Esophagus muscularis mucosa (tissue), 4 donors: ENCODE results near the gene KRT74. TPM values are rescaled to one million over a fixed set of nuclear protein-coding genes. Genes with fewer than 3 reads are reported as not detected.
A peak's percentile ranks its signal among the peaks of the same experiment; 100 is the strongest.

Experiments
- DNase-seq: peaks from one replicate; pipeline ENCODE4 v3.0.0-alpha.2; 2017; ENCODE audit errors: extremely low spot score
- H3K27ac ChIP-seq, 4 donors: fragments of 200-600 bp; sonication (generic); replicated peaks in 1 of 4; 1 replicate in 3 of 4; 2 replicates in 1 of 4; pipeline ENCODE4 v1.5.1; 2016 to 2019; ENCODE audit warnings: mild to moderate bottlenecking in 1 of 4
- H3K27me3 ChIP-seq, 4 donors: fragments of 200-600 bp; sonication (generic); one replicate each; pipeline versions ENCODE4 v1.5.1 to v1.6.0; 2016 to 2019
- H3K36me3 ChIP-seq, 4 donors: fragments of 200-600 bp; sonication (generic); one replicate each; pipeline ENCODE4 v1.5.1; 2016 to 2019
- H3K4me1 ChIP-seq, 4 donors: fragments of 200-600 bp; sonication (generic); one replicate each; pipeline ENCODE4 v1.5.1; 2016 to 2019
- H3K4me3 ChIP-seq, 4 donors: fragments of 200-600 bp; sonication (generic); 1 replicate in 2 of 4; 2 replicates in 2 of 4; pipeline ENCODE4 v1.5.1; 2016 to 2019; ENCODE audit warnings: mild to moderate bottlenecking in 4 of 4, moderate library complexity in 1 of 4
- H3K9me3 ChIP-seq, 4 donors: fragments of 200-600 bp; sonication (generic); 1 replicate in 3 of 4; 2 replicates in 1 of 4; pipeline ENCODE4 v1.5.1; 2016 to 2019
- EP300 ChIP-seq: sonication (generic); formaldehyde crosslinking; IDR thresholded peaks from one replicate; pipeline ENCODE4 v1.6.1; 2017; ENCODE audit warnings: antibody characterized with exemption
- POLR2A ChIP-seq: fragments of 450-650 bp; IDR thresholded peaks from one replicate; pipeline ENCODE4 v1.6.1; 2017; ENCODE audit warnings: antibody characterized with exemption, moderate library complexity, mild to moderate bottlenecking, low read depth
- POLR2AphosphoS5 ChIP-seq, 2 donors: sonication (generic); formaldehyde crosslinking; IDR thresholded peaks; one replicate each; pipeline ENCODE4 v1.6.1; 2017; ENCODE audit warnings: antibody characterized with exemption in 2 of 2
- whole genome bisulfite sequencing: methylation state at CpG from one replicate; pipeline ENCODE4 v1.1.5; 2018; 5-methylcytosine and 5-hydroxymethylcytosine counted together
- intact Hi-C: fragments of 100-400 bp; cut with DNase I; formaldehyde crosslinking; loops from one replicate; pipeline ENCODE4 v1.15.1; 2023
- total RNA-seq, 4 donors: library from RNA; depleted of rRNA; stranded (reverse); fragments of >200 nt; gene quantifications; one replicate each; pipeline versions ENCODE4 v1.1.0 to v1.2.1, GENCODE V29; 2016
- TF ChIP-seq, protein P1 (sequence below), 3 experiments: fragments of 200-600 bp in 2 of 3; fragments of 450-650 bp in 1 of 3; sonication (generic) in 2 of 3; IDR thresholded peaks; one replicate each; pipeline ENCODE4 v1.5.1; 2017 to 2019; ENCODE audit warnings: antibody characterized with exemption in 3 of 3, mild to moderate bottlenecking in 2 of 3, moderate library complexity in 1 of 3

KRT74 gene
- total RNA-seq, 4 donors from 2014 or later, result not detected

DNA sequence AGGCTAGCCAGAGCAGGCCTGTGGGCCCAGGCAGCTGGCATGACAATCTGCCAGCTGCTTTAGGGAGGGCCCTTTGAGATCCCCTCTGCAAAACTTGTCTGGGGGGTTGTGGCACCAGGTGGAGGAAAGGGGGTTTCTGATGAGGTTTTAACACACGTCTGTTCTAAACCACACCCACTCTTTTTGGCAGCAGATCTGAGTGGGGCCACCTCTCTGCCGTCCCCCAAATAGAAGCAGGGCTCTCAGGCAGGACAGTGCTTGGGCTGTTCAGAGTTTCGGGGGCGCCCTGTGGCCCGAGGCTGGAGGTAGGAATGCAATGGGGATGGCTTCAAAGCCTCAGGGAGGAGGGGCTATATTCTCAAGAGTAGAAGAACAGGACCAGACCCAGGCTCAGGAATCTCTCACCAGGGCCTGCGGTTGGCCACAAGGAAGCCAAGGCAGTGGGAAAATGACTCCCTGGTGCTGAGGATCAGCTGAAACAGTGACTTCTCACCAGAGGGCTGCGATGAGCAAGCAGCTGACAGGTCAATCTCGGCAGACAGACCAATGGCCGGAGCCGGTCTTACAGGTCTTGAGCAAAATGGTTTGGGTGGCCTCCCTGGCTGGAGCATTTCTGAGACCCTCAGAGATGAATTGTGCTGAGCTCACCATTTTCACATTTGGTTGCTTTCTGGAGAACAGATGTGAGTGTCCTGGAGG is 51.9 kb downstream of the KRT74 start:
- no peak for TF ChIP-seq EP300
- no peak for TF ChIP-seq POLR2A
- TF ChIP-seq POLR2AphosphoS5 (IDR thresholded peaks at IDR 0.05), result no peak
- TF ChIP-seq, protein P1, sequence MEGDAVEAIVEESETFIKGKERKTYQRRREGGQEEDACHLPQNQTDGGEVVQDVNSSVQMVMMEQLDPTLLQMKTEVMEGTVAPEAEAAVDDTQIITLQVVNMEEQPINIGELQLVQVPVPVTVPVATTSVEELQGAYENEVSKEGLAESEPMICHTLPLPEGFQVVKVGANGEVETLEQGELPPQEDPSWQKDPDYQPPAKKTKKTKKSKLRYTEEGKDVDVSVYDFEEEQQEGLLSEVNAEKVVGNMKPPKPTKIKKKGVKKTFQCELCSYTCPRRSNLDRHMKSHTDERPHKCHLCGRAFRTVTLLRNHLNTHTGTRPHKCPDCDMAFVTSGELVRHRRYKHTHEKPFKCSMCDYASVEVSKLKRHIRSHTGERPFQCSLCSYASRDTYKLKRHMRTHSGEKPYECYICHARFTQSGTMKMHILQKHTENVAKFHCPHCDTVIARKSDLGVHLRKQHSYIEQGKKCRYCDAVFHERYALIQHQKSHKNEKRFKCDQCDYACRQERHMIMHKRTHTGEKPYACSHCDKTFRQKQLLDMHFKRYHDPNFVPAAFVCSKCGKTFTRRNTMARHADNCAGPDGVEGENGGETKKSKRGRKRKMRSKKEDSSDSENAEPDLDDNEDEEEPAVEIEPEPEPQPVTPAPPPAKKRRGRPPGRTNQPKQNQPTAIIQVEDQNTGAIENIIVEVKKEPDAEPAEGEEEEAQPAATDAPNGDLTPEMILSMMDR (IDR thresholded peaks at IDR 0.05), result no peak
- Histone ChIP-seq H3K27ac (no peak overlapping the region), H3K27me3 (peaks cover 0 to 6% (median 0%) of the 10 kb centered on the region in 4 donors), H3K36me3 (no peaks in the 10 kb centered on the region), H3K4me3 (no peak overlapping the region), H3K9me3 (no peaks in the 10 kb centered on the region), H3K4me1 (peaks cover 0 to 7% (median 0%) of the 10 kb centered on the region in 4 donors)
- WGBS, result 74% methylated on average over 10 of the region's 10 CpGs
- intact Hi-C loops, result no loop called here
- DNase-seq, result peak; percentile 89

DNA sequence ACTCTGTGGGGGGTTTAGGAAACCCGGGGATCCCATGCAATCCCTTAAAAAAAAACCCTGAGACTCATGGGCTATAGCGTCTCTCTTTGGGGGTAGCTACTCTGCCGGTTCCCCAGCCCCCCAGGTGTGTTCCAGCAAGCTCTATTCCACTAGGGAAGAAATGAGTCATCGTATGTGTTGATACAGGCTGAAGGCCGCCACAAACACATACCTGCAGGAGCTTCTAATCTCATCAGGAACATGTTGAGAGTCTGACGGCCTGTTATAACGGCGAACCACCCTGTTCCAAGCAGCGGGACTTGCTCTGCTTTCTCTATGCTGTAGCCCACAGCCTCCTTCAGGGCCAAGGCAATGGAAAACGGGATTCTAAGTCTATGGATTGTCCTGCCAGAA is 52.5 kb downstream of the KRT74 start:
- WGBS, result 88% methylated on average over 10 of the region's 10 CpGs
- Histone ChIP-seq H3K27me3 (peaks cover 0 to 6% (median 0%) of the 10 kb centered on the region in 4 donors), H3K27ac (no peak overlapping the region), H3K9me3 (no peaks in the 10 kb centered on the region), H3K4me1 (peaks cover 0 to 7% (median 0%) of the 10 kb centered on the region in 4 donors), H3K36me3 (no peaks in the 10 kb centered on the region), H3K4me3 (no peak overlapping the region)
- DNase-seq, result peak; percentile 86
- TF ChIP-seq POLR2AphosphoS5 (IDR thresholded peaks at IDR 0.05) (no peak), POLR2A (no peak), EP300 (no peak)
- TF ChIP-seq, protein P1 (IDR thresholded peaks at IDR 0.05), result no peak
- intact Hi-C loops, result no loop called here

GRCh38 chr12:52519826-52520662 is 53.6 kb downstream of the KRT74 start, which contains the start of gene KRT5:
TSS of gene KRT5 (minus strand) at chr12:52520394. CDS start at chr12:52520296, 98 bp downstream.
- TF ChIP-seq EP300, result no peak
- Histone ChIP-seq H3K9me3 (no peaks in the 10 kb centered on the region), H3K27ac (no peak within 1 kb of the TSS), H3K4me1 (peaks cover 0 to 7% (median 0%) of the 10 kb centered on the region in 4 donors), H3K27me3 (peaks cover 0 to 6% (median 0%) of the 10 kb centered on the region in 4 donors), H3K36me3 (no peaks in the 10 kb centered on the region), H3K4me3 (no peak within 1 kb of the TSS)
- intact Hi-C loops, result no loop called here
- DNase-seq, result peak; percentile 82
- 91% methylated on average over 20 of the region's 29 CpGs for WGBS

- WGBS, result 83% methylated on average over 2 of the region's 3 CpGs
- H3K27me3 ChIP-seq, result peaks cover 0 to 4% (median 0%) of the 10 kb centered on the region in 4 donors
- H3K4me1 ChIP-seq, result peaks cover 0 to 7% (median 0%) of the 10 kb centered on the region in 4 donors
- intact Hi-C loops, result no loop called here
- TF ChIP-seq POLR2AphosphoS5 (IDR thresholded peaks at IDR 0.05), result no peak
- TF ChIP-seq POLR2A, result no peak
- TF ChIP-seq, protein P1 (IDR thresholded peaks at IDR 0.05), result no peak
- no peak for TF ChIP-seq EP300
- no peak overlapping the region for H3K4me3 ChIP-seq
- peak; percentile 60 for DNase-seq
- H3K36me3 ChIP-seq, result no peaks in the 10 kb centered on the region
- no peak overlapping the region for H3K27ac ChIP-seq
- no peaks in the 10 kb centered on the region for H3K9me3 ChIP-seq
Observed at GRCh38 chr12:52519387-52519703, 54.3 kb downstream of the KRT74 start.

DNA sequence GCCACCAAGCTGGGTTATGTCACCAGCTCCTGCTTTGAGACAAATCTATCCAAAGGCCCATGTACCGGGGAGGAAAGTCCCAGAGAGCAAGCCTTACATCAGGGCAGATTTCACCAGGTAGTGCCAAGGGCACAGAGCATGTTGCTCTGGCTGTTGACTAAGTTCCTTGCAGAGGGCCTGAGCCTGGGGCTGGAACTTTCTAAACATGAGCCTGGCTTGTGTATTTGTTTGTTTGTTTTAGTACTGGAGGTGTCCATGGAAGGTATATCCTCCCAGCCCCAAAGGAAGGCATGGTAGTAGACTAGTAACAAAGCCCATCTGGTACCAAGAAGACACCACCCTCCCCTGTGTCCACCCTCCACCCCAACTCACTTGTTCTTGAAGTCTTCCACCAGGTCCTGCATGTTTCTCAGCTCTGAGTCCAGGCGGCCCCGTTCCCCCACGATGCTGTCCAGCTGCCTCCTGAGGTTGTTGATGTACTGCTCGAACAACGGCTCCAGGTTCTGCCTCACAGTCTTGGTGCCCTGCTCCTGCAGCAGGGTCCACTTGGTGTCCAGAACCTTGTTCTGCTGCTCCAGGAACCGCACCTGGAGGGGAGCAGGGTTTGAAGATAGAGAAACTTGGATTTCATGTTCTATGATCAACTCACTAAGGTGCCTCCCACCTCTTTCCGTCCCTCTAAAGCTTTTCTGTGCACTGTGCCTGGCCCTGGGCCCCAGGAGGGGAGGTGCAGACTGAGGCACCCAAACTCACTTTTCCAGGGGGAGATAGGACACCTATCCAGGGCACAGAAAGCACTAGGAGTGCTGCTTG is 54.9 kb downstream of the KRT74 start:
- Histone ChIP-seq H3K4me3 (no peak overlapping the region), H3K4me1 (peaks cover 0 to 7% (median 0%) of the 10 kb centered on the region in 4 donors), H3K36me3 (no peaks in the 10 kb centered on the region), H3K27me3 (no peaks in the 10 kb centered on the region), H3K9me3 (no peaks in the 10 kb centered on the region), H3K27ac (no peak overlapping the region)
- intact Hi-C loops, result no loop called here
- WGBS, result 85% methylated on average over 8 of the region's 8 CpGs
- DNase-seq, result peak; percentile 85
- TF ChIP-seq, protein P1 (IDR thresholded peaks at IDR 0.05), result no peak
